Brain pericyte (primary cell): ENCODE results near the gene GDA.
"Not testable (repeated sequence)": the region's sequence is repeated elsewhere in the genome, so short reads cannot be mapped to it uniquely, and the experiment has no call there.

Source experiments
- DNase-seq: peaks from one replicate; pipeline ENCODE4 v3.0.0-alpha.2; 2012; ENCODE audit warnings: low read depth, low spot score

The GDA gene

GRCh38 chr9:72207278-72207677 is 58.0 kb downstream of the GDA start:
- DNase-seq, result no peak

- DNase-seq, result no peak
Measured at GRCh38 chr9:72210522-72210921, 61.3 kb downstream of the GDA start.

DNA sequence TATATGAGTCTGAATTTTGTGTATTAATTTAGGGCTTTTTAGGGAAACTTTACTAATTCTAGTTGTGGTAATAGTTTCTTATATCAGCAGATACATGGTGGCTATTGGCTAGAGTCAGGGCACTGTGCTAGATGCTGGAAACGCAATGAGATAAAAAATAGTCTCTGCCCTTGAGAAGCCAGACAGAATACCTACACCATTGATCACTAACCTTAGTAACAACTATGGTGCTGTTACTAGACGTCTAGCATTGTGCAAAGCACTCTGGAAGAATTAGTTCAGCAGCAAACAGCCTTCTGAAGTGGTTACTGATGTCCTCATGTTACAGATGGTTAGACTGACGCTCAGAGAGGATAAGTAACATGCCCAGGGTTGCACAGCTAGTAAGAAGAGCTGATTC is 61.8 kb downstream of the GDA start:
- no peak for DNase-seq

DNA sequence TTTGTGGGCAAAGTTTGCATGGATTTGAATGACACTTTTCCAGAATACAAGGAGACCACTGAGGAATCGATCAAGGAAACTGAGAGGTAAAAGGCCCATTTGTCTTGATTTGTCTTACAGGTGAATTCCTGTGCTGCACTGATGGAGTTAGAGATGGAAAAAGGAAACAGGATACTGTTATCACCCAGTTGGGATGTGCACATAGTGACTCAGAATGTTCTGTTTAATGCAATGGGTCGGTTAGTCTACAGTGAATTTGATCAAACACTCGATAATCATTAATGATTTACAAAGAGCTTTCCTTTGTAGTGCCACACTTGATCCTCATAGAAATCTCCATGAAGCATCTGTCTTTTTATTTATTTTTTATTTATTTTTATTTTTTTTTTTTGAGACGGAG is 64.7 kb downstream of the GDA start:
- DNase-seq, result no peak

DNA sequence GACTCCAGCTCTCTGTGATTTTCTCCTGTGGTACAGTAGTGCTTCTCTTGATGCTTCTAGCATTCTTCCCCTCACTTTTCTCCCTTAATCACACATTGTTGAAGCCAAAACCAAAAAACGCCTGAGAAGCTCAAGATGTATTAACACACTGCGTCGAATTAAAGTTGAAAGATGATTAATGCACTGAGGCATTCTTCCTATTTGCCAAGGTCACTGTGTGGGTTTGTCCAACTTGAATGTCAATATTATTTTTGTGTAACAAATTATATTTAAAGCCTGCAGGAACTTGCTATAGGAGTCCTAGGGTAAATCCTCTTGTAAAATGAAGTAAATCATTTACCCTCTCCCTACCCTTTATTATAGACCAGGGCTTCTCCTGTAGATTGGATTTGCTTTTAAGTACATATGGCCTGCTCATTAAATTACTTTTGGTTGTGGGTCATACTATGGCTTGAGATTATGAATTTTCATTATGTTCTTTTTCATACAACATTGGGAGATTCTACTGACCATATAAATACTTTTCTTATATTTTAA is 68.1 kb downstream of the GDA start:
- no peak for DNase-seq

- no peak for DNase-seq
Measured at GRCh38 chr9:72220589-72220988, 71.3 kb downstream of the GDA start.

DNA sequence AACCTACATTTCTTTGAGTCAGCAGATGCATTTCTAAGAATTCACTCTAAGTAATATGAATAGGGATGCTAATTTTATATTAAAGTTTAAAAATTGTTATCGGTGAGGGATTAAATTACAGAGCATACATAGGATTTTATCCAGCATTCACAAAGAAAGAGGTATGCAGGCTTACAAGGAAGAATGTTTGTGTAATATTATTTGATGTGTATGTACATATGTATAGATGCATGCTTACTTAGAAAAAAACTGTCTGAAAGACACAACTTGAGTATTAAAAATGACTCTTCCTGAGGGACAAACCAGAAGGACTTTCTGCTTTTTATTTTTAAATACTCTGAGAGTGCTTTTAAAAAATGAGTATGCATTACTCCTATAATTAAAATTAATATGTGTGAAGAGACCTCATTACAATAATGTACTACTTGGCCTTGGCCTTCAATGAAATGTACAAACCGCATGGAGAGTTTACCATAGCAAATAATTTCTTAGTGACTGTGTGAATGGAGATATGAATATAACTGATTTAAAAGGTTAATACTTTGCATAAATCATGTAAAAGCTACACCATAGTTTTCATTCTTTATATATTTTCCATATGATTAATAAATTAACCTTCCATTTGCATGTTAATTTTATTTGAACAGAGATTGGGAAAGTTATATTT is 77.0 kb downstream of the GDA start:
- no peak for DNase-seq

DNA sequence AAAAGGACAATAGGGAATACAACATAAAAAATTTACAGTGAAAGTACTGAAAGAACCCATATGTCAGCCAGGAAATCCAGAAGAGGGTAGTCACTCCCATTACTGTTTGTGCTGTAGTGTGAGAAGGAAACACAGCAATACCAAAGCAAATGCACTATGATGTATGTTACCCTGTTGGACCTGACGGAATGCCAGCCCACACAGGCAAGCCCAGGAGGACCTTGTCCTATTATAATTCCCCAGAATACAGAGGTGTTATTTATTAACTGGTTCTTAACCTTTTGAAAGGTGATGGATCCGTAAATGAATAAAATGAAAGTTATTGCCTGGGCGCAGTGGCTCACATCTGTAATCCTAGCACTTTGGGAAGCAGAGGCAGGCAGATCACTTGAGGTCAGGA is 79.0 kb downstream of the GDA start:
- DNase-seq, result no peak

GRCh38 chr9:72232778-72233177 is 83.5 kb downstream of the GDA start:
- DNase-seq, result no peak

GRCh38 chr9:72247549-72247948 is 98.3 kb downstream of the GDA start:
- no peak for DNase-seq

DNA sequence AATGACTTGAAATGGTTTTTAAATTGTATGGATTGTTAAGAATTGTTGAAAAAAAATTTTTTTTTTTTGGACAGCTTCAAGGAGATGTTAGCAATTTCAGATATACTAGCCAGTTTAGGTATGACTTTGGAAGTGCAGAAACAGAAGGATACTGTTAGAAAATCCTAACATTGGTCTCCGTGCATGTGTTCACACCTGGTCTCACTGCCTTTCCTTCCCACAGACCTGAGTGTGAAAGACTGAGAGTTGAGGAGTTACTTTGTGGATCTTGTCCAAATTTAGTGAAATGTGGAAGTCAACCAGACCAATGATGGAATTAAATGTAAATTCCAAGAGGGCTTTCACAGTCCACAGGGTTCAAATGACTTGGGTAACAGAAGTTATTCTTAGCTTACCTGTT is 102.3 kb downstream of the GDA start:
- DNase-seq, result no peak

- DNase-seq, result no peak
Measured at GRCh38 chr9:72254901-72255545, 105.8 kb downstream of the GDA start.

GRCh38 chr9:72255569-72255968 is 106.3 kb downstream of the GDA start:
- DNase-seq, result no peak

GRCh38 chr9:72256931-72257330 is 107.7 kb downstream of the GDA start:
- DNase-seq, result no peak

GRCh38 chr9:72257814-72258213 is 108.6 kb downstream of the GDA start:
- DNase-seq, result no peak

DNA sequence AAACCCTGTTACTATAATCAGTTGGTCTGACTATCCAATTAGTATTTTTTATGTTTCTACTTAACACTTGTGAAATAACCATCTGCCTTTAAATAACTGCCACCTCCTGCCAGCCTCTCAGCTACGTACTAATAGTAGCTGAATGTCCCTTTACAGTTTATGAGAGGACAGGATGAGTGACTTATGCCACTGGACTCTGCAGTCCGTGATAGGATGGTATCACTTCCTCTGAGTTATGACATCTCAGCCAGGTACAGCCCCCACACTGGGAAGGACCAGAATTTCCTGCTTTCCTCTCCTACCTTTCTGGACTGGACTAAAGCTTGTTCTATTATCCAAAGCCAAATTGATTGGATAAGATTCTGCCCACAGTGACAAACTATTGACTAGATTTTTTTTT is 112.8 kb downstream of the GDA start:
- no peak for DNase-seq

DNA sequence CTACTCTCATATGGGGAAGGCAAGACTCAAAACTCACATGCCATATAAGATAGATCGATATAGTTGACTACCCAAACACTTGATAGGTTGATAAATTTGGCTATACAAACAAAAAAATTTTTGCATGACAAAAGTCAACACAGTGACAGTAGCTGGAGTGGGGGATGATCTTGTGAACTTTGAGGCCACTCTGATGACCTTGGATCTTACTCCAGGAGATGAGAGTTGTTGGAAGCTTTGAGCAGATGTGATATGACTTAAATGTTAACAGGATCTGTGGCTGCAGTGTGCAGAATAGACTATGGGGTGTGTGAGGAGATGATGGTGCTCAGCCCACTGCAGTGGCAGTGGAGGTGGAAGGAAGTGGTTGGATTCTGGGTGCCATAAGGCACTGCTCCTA is 114.3 kb downstream of the GDA start:
- DNase-seq, result no peak

GRCh38 chr9:72268961-72269360 is 119.7 kb downstream of the GDA start:
- DNase-seq, result no peak

GRCh38 chr9:72270359-72270758 is 121.1 kb downstream of the GDA start:
- not testable (repeated sequence) for DNase-seq

DNA sequence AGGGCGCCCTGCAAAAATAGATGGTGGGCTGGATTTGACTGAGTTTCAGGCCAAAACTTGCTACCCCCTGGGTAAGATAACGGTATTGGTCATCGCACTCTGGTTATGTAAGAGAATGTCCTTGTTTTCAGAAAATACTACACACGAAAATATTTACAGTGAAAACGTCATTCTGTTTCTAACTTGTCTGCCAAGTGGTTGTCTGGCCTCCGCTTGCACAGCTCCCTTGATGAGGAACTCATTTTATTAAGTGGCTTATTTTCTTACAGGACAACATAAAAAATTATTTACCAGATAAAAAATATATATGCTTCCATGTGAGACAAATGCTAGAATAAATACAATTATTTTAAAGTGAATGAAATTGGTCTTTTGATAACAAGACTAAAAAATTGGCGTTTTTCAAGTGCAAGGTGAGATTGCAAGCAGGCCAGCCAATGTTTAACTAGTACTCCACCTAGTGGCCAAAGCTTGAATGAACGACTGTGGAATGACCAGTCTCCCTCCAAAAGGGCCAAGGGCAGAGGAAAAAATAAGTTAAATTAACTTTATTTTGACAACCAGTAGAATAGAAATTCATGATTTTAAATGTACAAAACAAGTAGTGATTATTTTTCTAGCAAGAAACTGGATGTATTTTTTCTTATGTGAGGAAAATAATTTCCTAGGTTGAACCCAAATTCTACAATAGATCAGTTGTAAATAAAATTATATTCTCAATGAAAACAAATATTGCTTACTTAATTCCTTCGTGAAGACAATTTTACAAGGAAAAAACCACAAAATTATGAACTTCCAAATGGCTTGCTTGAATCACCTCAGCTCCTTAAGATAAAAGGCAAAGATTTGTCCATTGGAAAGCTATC is 122.6 kb downstream of the GDA start:
- no peak for DNase-seq

DNA sequence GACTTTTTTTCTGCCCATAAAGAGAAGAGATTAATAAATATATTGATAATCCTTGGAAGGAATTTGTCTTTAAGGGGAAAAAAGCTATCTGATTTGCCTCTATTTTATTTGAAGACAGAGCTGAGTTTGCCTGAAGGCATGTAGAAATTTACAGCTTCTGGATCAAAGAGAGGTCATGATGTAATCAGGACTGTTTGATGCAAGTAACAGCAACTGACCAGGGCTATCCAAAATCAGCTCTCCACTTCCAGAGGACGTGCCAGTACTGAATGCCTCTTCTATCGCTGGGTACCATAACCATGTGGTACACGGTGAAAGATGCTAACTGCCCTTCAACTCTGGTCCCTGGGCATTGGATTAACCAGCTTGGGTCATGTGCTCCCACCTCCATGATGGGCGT is 125.2 kb downstream of the GDA start:
- DNase-seq, result no peak

DNA sequence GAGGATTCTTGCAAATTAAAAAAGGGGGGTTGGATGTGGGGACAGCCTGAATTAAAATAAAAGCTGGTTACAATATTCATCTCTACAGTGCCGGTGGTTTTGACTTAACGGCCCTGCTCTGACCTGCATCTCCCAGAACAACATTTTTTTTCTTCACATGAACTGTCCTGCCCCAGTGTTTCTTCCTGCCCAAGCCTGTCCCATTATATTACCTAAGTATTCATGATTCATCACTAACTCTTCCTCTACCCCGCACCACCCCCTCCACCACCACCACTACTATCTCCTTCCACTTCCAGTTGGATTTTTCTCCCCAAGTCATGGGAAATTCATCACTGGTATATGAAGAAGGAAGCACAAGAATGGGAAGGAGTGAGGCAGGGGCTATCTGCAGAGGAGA is 125.7 kb downstream of the GDA start:
- no peak for DNase-seq

GRCh38 chr9:72276429-72276828 is 127.2 kb downstream of the GDA start:
- no peak for DNase-seq
